Spleen (tissue), 11 donors: ENCODE data around the gene OAS1. TPM values are rescaled to one million over a fixed set of nuclear protein-coding genes. Genes with fewer than 3 reads are reported as not detected.

ENCODE experiments used
- DNase-seq: peaks from one replicate; pipeline ENCODE4 v3.0.0-alpha.2; 2020
- H3K27ac ChIP-seq, 8 donors: fragments of 200-600 bp; sonication (generic) in 7 of 8; 1 replicate in 4 of 8; 2 replicates in 4 of 8; pipeline versions ENCODE4 v1.5.0 to v1.8.0; 2016 to 2021; ENCODE audit warnings: inconsistent platforms in 4 of 8, mild to moderate bottlenecking in 4 of 8, moderate library complexity in 1 of 8
- H3K27me3 ChIP-seq, 7 donors: fragments of 200-600 bp; sonication (generic) in 6 of 7; replicated peaks in 1 of 7; 1 replicate in 4 of 7; 2 replicates in 3 of 7; pipeline versions ENCODE4 v1.5.0 to v1.8.0; 2016 to 2021; ENCODE audit warnings: inconsistent platforms in 3 of 7, mild to moderate bottlenecking in 1 of 7
- H3K36me3 ChIP-seq, 6 donors: fragments of 200-600 bp; sonication (generic) in 5 of 6; 1 replicate in 4 of 6; 2 replicates in 2 of 6; pipeline versions ENCODE4 v1.5.0 to v1.8.0; 2016 to 2021; ENCODE audit warnings: inconsistent platforms in 2 of 6
- H3K4me1 ChIP-seq, 6 donors: fragments of 200-600 bp; sonication (generic) in 5 of 6; 1 replicate in 3 of 6; 2 replicates in 3 of 6; pipeline versions ENCODE4 v1.5.0 to v1.8.0; 2016 to 2021; ENCODE audit warnings: inconsistent platforms in 3 of 6
- H3K4me3 ChIP-seq, 8 donors: fragments of 200-600 bp; sonication (generic) in 7 of 8; 1 replicate in 4 of 8; 2 replicates in 4 of 8; pipeline versions ENCODE4 v1.5.0 to v1.8.0; 2016 to 2021; ENCODE audit warnings: inconsistent platforms in 4 of 8, mild to moderate bottlenecking in 4 of 8, moderate library complexity in 2 of 8
- H3K9me3 ChIP-seq, 8 donors: fragments of 200-600 bp; sonication (generic) in 7 of 8; 1 replicate in 4 of 8; 2 replicates in 4 of 8; pipeline versions ENCODE4 v1.5.0 to v1.8.0; 2016 to 2021; ENCODE audit warnings: inconsistent platforms in 4 of 8
- CTCF ChIP-seq, 11 experiments: fragments of 200-600 bp in 7 of 11; fragments of 450-650 bp in 4 of 11; sonication (generic) in 4 of 11; IDR thresholded peaks in 8 of 11; conservative IDR thresholded peaks in 3 of 11; 1 replicate in 7 of 11; 2 replicates in 4 of 11; pipeline versions ENCODE4 v1.4.0 to v1.8.0; 2016 to 2021; ENCODE audit warnings: antibody characterized with exemption in 11 of 11, inconsistent platforms in 4 of 11, mild to moderate bottlenecking in 1 of 11
- POLR2A ChIP-seq, 3 donors: fragments of 450-650 bp; IDR thresholded peaks; one replicate each; pipeline ENCODE4 v1.5.1; 2017; ENCODE audit warnings: antibody characterized with exemption in 3 of 3, mild to moderate bottlenecking in 1 of 3
- POLR2AphosphoS5 ChIP-seq, 3 donors: sonication (generic); formaldehyde crosslinking; IDR thresholded peaks; one replicate each; pipeline ENCODE4 v1.5.1; 2017; ENCODE audit warnings: antibody characterized with exemption in 3 of 3
- WGBS, 5 donors: extraction: QIAGEN DNeasy Blood & Tissue Kit in 3 of 5; methylation state at CpG; one replicate each; pipeline versions ENCODE4 v1.1.5 to v1.1.7; 2013 to 2018; 5-methylcytosine and 5-hydroxymethylcytosine counted together
- intact Hi-C: fragments of 100-400 bp; cut with DNase I; formaldehyde crosslinking; loops from one replicate; pipeline ENCODE4 v1.15.0; 2023; ENCODE audit warnings: low total_unique reads
- polyA plus RNA-seq, 3 donors: library from polyadenylated mRNA; stranded (reverse); fragments of 200-250 nt; gene quantifications; one replicate each; pipeline ENCODE4 v1.2.1, GENCODE V29; 2013
- total RNA-seq, 7 donors: library from RNA; depleted of rRNA in 3 of 7; stranded (reverse); fragments of >200 nt in 3 of 7; fragmentation: NEBNext Ultra II Directional in 4 of 7; extraction: Animal tissue kit (Norgen Biotek cat#: 25700) in 4 of 7; gene quantifications; one replicate each; pipeline versions ENCODE4 v1.1.0 to v1.2.1, GENCODE V29; 2016 to 2021
- donor health status: healthy with polysubstance abuse.
- donor health status: DM: no; HTN: no; CAD: no; lungs with moderate emphysema.
- donor health status: DM: no; HTN: no; CAD: no.
- donor health status: Bipolar disorder and iron deficiency.
- donor health status: healthy.
- donor health status: DM: no; HTN: no; CAD: no.
- donor health status: DM: yes; HTN: yes; CAD: no.

OAS1 gene
- total and polyA plus RNA-seq, 10 donors, result 34.7 to 68.4 (median 54.9) TPM

- WGBS, 5 donors, result 86 to 98% (median 91%) methylated on average over 4 of the region's 4 CpGs
- H3K27me3 ChIP-seq, result no peaks in the 10 kb centered on the region
- H3K4me1 ChIP-seq, result no peaks in the 10 kb centered on the region
- H3K4me3 ChIP-seq, result no peak overlapping the region
- no peak for TF ChIP-seq CTCF (IDR thresholded peaks at IDR 0.05 in 8 of 11, conservative IDR thresholded peaks at IDR 0.05 in 3 of 11)
- no peak for TF ChIP-seq POLR2A (IDR thresholded peaks at IDR 0.05)
- TF ChIP-seq POLR2AphosphoS5 (IDR thresholded peaks at IDR 0.05), result no peak
- intact Hi-C loops, result no loop called here
- H3K9me3 ChIP-seq, result peaks cover 0 to 14% (median 3%) of the 10 kb centered on the region in 8 donors
- no peak overlapping the region for H3K27ac ChIP-seq
- peaks cover 3 to 100% (median 58%) of the 10 kb centered on the region in 6 donors for H3K36me3 ChIP-seq
- DNase-seq, result no peak
These were observed 54.8 kb downstream of the OAS1 start for GRCh38 chr12:112961536-112961935.

DNA sequence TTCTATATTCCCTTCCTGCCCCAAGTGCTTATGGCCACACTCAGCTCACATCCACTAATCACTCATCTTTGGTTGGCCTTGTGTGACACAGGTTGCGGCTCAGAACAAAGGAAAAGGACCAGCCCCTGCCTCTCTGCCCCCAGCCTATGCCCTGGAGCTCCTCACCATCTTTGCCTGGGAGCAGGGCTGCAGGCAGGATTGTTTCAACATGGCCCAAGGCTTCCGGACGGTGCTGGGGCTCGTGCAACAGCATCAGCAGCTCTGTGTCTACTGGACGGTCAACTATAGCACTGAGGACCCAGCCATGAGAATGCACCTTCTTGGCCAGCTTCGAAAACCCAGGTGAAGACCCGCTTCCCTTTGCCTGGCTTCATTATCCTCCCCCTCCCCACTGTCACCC, 55.8 kb downstream of the OAS1 start:
- WGBS, 5 donors, result 96 to 100% (median 98%) methylated on average over 3 to 7 of the region's 7 CpGs
- DNase-seq, result no peak
- no peak for TF ChIP-seq POLR2AphosphoS5 (IDR thresholded peaks at IDR 0.05)
- TF ChIP-seq CTCF (IDR thresholded peaks at IDR 0.05 in 8 of 11, conservative IDR thresholded peaks at IDR 0.05 in 3 of 11), result no peak
- TF ChIP-seq POLR2A (IDR thresholded peaks at IDR 0.05), result no peak
- Histone ChIP-seq H3K4me1 (no peaks in the 10 kb centered on the region), H3K36me3 (peaks cover 3 to 100% (median 64%) of the 10 kb centered on the region in 6 donors), H3K9me3 (peaks cover 0 to 9% (median 3%) of the 10 kb centered on the region in 8 donors), H3K4me3 (no peak overlapping the region), H3K27me3 (no peaks in the 10 kb centered on the region), H3K27ac (no peak overlapping the region)
- intact Hi-C loops, result no loop called here

GRCh38 chr12:112963227-112963861, 56.6 kb downstream of the OAS1 start:
- Histone ChIP-seq H3K36me3 (peaks cover 3 to 100% (median 70%) of the 10 kb centered on the region in 6 donors), H3K27ac (no peak overlapping the region), H3K9me3 (peaks cover 0 to 8% (median 3%) of the 10 kb centered on the region in 8 donors), H3K27me3 (no peaks in the 10 kb centered on the region), H3K4me3 (no peak overlapping the region), H3K4me1 (no peaks in the 10 kb centered on the region)
- no peak for DNase-seq
- TF ChIP-seq POLR2A (IDR thresholded peaks at IDR 0.05) (no peak), POLR2AphosphoS5 (IDR thresholded peaks at IDR 0.05) (no peak), CTCF (IDR thresholded peaks at IDR 0.05 in 8 of 11, conservative IDR thresholded peaks at IDR 0.05 in 3 of 11) (no peak)
- WGBS, 5 donors, result 92 to 96% (median 95%) methylated on average over 10 to 14 of the region's 14 CpGs
- intact Hi-C loops, result no loop called here

DNA sequence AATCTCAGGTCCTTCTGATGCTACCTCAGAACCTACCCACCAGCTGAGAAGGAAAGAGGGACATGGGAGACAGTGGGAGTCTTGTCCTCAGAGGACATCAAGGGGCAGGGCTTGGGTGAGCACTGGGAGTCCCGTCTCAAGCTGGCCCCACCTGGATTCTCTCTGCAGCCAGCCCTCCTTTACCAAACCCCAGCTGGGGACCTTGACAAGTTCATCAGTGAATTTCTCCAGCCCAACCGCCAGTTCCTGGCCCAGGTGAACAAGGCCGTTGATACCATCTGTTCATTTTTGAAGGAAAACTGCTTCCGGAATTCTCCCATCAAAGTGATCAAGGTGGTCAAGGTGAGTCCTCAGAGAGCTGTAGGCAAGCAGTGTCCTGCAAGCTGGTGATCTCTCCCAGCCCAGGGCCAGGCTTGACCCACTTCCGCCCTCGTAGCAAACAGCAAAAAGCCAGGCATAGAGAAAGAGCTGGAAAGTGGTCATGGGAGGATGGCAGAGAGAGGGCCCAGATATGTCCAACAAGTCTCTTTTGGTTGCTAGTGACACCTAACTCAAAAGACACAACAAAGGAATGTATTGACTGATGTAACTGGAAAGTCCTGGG, 57.4 kb downstream of the OAS1 start:
- no peak for TF ChIP-seq POLR2AphosphoS5 (IDR thresholded peaks at IDR 0.05)
- no peak for TF ChIP-seq POLR2A (IDR thresholded peaks at IDR 0.05)
- TF ChIP-seq CTCF (IDR thresholded peaks at IDR 0.05 in 8 of 11, conservative IDR thresholded peaks at IDR 0.05 in 3 of 11), result no peak
- Histone ChIP-seq H3K27me3 (no peaks in the 10 kb centered on the region), H3K36me3 (peaks cover 3 to 100% (median 72%) of the 10 kb centered on the region in 6 donors), H3K27ac (no peak overlapping the region), H3K4me1 (no peaks in the 10 kb centered on the region), H3K4me3 (no peak overlapping the region), H3K9me3 (peaks cover 0 to 4% (median under 1%) of the 10 kb centered on the region in 8 donors)
- intact Hi-C loops, result no loop called here
- DNase-seq, result no peak
- WGBS, 5 donors, result 91 to 99% (median 96%) methylated on average over 6 of the region's 6 CpGs
